Astrocyte (in vitro differentiated cells and primary cell): Measurements from ENCODE around the gene SEMA7A. TPM values are rescaled to one million over a fixed set of nuclear protein-coding genes. Genes with fewer than 3 reads are reported as not detected.
A peak's percentile ranks its signal among the peaks of the same experiment; 100 is the strongest.

Experiments used
- DNase-seq: peaks from one replicate; pipeline ENCODE4 v3.0.0-alpha.2; 2010; ENCODE audit warnings: low read depth
- FAIRE-seq: peaks from 2 replicates; lab custom pipeline; 2011; peaks lifted over from hg19 to GRCh38; lab: Jason Lieb, UNC
- H2AFZ ChIP-seq: 2 replicates; pipeline ENCODE4 v1.6.0; 2012; ENCODE audit warnings: low read depth, low read length, inconsistent platforms
- H3K27ac ChIP-seq: 2 replicates; pipeline ENCODE4 v1.5.1; 2011; ENCODE audit warnings: low read depth, low read length, inconsistent platforms
- H3K27me3 ChIP-seq: 2 replicates; pipeline ENCODE4 v1.6.0; 2011; ENCODE audit warnings: low read length, inconsistent platforms; ENCODE audit not compliant: insufficient read depth
- H3K36me3 ChIP-seq: 2 replicates; pipeline ENCODE4 v1.5.1; 2011; ENCODE audit warnings: low read length, inconsistent platforms; ENCODE audit not compliant: insufficient read depth
- H3K4me1 ChIP-seq: 2 replicates; pipeline ENCODE4 v1.5.1; 2011; ENCODE audit warnings: low read length, inconsistent platforms; ENCODE audit not compliant: insufficient read depth
- H3K4me2 ChIP-seq: 2 replicates; pipeline ENCODE4 v1.6.0; 2012; ENCODE audit warnings: low read length, inconsistent platforms
- H3K4me3 ChIP-seq: 2 replicates; pipeline ENCODE4 v1.5.1; 2011; ENCODE audit warnings: low read depth, mild to moderate bottlenecking, low read length, inconsistent platforms; ENCODE audit not compliant: insufficient read depth
- H3K79me2 ChIP-seq: 2 replicates; pipeline ENCODE4 v1.6.0; 2012; ENCODE audit warnings: mild to moderate bottlenecking, low read length, inconsistent platforms; ENCODE audit not compliant: insufficient read depth
- H3K9ac ChIP-seq: 2 replicates; pipeline ENCODE4 v1.6.0; 2012; ENCODE audit warnings: mild to moderate bottlenecking, low read length, inconsistent platforms
- H3K9me3 ChIP-seq: 2 replicates; pipeline ENCODE4 v1.5.1; 2012; ENCODE audit warnings: low read depth, mild to moderate bottlenecking, low read length, inconsistent platforms; ENCODE audit not compliant: insufficient read depth
- H4K20me1 ChIP-seq: 2 replicates; pipeline ENCODE4 v1.6.0; 2012; ENCODE audit warnings: low read length, inconsistent platforms; ENCODE audit not compliant: insufficient read depth
- H3K27ac Mint-ChIP-seq: one replicate; pipeline ENCODE4 v1.8.0; 2021; ENCODE audit warnings: mild to moderate bottlenecking, mixed read lengths; ENCODE audit not compliant: unreplicated experiment
- H3K27me3 Mint-ChIP-seq: one replicate; pipeline ENCODE4 v1.8.0; 2021; ENCODE audit warnings: low read depth, mixed read lengths; ENCODE audit not compliant: unreplicated experiment
- H3K36me3 Mint-ChIP-seq: one replicate; pipeline ENCODE4 v1.8.0; 2021; ENCODE audit warnings: low read depth, mixed read lengths; ENCODE audit not compliant: unreplicated experiment
- H3K4me1 Mint-ChIP-seq: one replicate; pipeline ENCODE4 v1.8.0; 2021; ENCODE audit warnings: low read depth, mixed read lengths; ENCODE audit not compliant: unreplicated experiment
- H3K4me3 Mint-ChIP-seq: one replicate; pipeline ENCODE4 v1.8.0; 2021; ENCODE audit warnings: mild to moderate bottlenecking, moderate library complexity, mixed read lengths; ENCODE audit not compliant: unreplicated experiment
- H3K9me3 Mint-ChIP-seq: one replicate; pipeline ENCODE4 v1.8.0; 2021; ENCODE audit warnings: mild to moderate bottlenecking, mixed read lengths; ENCODE audit not compliant: unreplicated experiment
- EZH2 ChIP-seq: IDR thresholded peaks from 2 replicates; pipeline ENCODE4 v1.6.1; 2012; ENCODE audit warnings: mild to moderate bottlenecking, low read length, inconsistent platforms; ENCODE audit not compliant: insufficient read depth
- total RNA-seq: library from RNA; stranded (reverse); gene quantifications from 2 replicates; pipeline ENCODE4 v1.2.1, GENCODE V29; 2021
- TF ChIP-seq, protein P1 (sequence below): IDR thresholded peaks from 2 replicates; pipeline ENCODE4 v1.5.1; 2011; ENCODE audit warnings: low read depth, mild to moderate bottlenecking, inconsistent platforms, low read length, moderate library complexity; ENCODE audit not compliant: insufficient read depth

SEMA7A gene
- total RNA-seq, 1 donor from 2014 or later, result 26.7 TPM

DNA sequence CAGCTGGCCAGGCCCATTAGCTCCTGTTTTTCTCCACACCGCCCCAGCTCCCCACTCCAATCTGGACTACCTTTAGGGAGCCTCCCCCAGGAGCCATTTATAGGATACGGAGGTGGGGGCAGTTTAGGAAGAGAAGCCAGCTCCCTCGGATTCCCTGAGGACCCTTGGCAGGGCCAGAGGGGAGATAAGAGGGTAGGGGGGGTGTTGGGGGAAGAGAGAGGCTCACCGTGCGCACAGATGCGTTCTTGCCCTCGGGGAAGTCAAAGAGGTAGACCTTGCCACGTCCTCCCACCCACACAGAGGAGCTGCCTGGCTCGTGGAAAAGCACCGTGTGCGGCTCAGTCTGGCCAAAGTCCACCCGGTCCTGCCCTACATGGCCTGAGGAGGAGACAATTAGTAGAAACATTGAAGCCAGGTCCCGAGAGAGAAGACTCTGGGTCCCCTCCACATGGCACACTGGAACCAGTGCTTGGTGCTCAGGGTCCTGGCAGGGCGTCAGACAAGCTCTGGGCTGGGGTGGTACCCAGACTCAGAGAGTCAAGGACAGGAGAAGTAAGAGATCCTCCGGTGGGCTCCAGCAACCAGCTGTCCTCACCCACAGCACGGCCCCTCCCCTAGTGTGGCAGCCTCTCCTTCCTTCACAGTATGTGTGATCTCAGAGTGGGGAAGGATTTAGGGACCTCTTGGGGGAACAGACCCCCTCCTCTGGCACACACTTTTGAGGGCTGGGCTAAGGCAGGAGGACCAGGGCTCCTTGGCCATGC is 15.0 kb downstream of the SEMA7A start:
- peak overlapping the region; percentile 40 for H3K27ac ChIP-seq
- Mint-ChIP-seq H3K4me3 (no peak overlapping the region), H3K27me3 (no peaks in the 10 kb centered on the region), H3K27ac (no peak overlapping the region), H3K9me3 (no peaks in the 10 kb centered on the region), H3K36me3 (peaks cover 18% of the 10 kb centered on the region), H3K4me1 (peaks cover 42% of the 10 kb centered on the region)
- H3K36me3 ChIP-seq, result peaks cover 30% of the 10 kb centered on the region
- H4K20me1 ChIP-seq, result peaks cover 88% of the 10 kb centered on the region
- peaks cover 100% of the 10 kb centered on the region for H3K79me2 ChIP-seq
- H3K4me1 ChIP-seq, result peaks cover 90% of the 10 kb centered on the region
- DNase-seq (no peak), FAIRE-seq (no peak)
- peak overlapping the region; percentile 78 for H3K4me2 ChIP-seq
- H2AFZ ChIP-seq, result no peak overlapping the region
- no peaks in the 10 kb centered on the region for H3K9me3 ChIP-seq
- H3K4me3 ChIP-seq, result no peak overlapping the region
- peak overlapping the region; percentile 18 for H3K9ac ChIP-seq
- no peak for TF ChIP-seq EZH2
- TF ChIP-seq, protein P1, sequence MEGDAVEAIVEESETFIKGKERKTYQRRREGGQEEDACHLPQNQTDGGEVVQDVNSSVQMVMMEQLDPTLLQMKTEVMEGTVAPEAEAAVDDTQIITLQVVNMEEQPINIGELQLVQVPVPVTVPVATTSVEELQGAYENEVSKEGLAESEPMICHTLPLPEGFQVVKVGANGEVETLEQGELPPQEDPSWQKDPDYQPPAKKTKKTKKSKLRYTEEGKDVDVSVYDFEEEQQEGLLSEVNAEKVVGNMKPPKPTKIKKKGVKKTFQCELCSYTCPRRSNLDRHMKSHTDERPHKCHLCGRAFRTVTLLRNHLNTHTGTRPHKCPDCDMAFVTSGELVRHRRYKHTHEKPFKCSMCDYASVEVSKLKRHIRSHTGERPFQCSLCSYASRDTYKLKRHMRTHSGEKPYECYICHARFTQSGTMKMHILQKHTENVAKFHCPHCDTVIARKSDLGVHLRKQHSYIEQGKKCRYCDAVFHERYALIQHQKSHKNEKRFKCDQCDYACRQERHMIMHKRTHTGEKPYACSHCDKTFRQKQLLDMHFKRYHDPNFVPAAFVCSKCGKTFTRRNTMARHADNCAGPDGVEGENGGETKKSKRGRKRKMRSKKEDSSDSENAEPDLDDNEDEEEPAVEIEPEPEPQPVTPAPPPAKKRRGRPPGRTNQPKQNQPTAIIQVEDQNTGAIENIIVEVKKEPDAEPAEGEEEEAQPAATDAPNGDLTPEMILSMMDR, result no peak
- no peaks in the 10 kb centered on the region for H3K27me3 ChIP-seq

DNA sequence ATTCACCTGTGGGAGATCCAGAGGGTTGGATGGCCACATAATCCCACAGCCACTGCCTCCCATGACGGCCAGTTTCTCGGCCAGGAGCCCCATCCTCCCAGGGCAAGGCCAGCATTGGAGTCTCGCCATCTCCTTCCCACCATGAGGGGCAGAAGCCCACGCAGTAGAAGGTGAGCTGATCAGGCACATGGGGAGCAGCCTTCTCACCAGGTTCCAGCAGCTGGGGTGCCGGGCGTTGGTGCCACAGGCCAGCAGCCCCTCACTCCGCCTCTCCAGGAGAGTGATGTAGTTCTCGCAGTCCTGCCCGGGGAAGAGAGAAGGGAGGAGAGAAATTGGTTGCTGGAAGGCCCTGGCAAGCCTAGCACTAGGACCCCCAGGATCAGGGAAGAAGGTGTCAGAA is 16.1 kb downstream of the SEMA7A start:
- TF ChIP-seq, protein P1, result no peak
- TF ChIP-seq EZH2, result no peak
- Histone ChIP-seq H3K4me2 (peak overlapping the region; percentile 36), H3K36me3 (peaks cover 41% of the 10 kb centered on the region), H3K9me3 (no peaks in the 10 kb centered on the region), H3K27ac (peak overlapping the region; percentile 32), H3K4me3 (no peak overlapping the region), H4K20me1 (peaks cover 85% of the 10 kb centered on the region), H3K79me2 (peaks cover 100% of the 10 kb centered on the region), H2AFZ (no peak overlapping the region), H3K27me3 (no peaks in the 10 kb centered on the region), H3K9ac (peak overlapping the region; percentile 18), H3K4me1 (peaks cover 79% of the 10 kb centered on the region)
- FAIRE-seq (no peak), DNase-seq (no peak)
- Mint-ChIP-seq H3K4me3 (no peak overlapping the region), H3K27ac (no peak overlapping the region), H3K27me3 (peaks cover 5% of the 10 kb centered on the region), H3K9me3 (no peaks in the 10 kb centered on the region), H3K4me1 (peaks cover 32% of the 10 kb centered on the region), H3K36me3 (peaks cover 24% of the 10 kb centered on the region)

DNA sequence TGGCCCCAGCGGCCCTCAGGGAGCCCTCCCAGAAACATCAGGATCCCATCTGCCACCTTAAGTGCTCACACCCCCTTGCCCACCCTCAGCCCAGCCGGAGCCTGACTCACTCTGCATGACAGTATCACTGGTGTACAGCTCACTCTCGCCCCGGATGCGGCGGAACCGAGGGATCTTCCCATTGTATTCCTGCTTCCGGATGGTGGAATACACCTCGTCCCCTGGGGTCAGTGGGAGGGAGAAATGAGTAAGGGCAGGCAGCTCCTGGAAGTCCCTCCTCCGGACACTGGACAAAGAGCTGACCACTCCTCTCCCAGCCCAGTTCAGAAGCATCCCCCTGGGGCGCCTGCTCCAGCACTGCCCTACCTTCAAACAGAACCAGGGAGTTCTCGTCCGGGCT is 16.5 kb downstream of the SEMA7A start:
- H3K4me3 Mint-ChIP-seq, result no peak overlapping the region
- DNase-seq (peak; percentile 73), FAIRE-seq (no peak)
- H3K27me3 Mint-ChIP-seq, result peaks cover 5% of the 10 kb centered on the region
- H3K4me3 ChIP-seq, result no peak overlapping the region
- peaks cover 28% of the 10 kb centered on the region for H3K4me1 Mint-ChIP-seq
- peaks cover 24% of the 10 kb centered on the region for H3K36me3 Mint-ChIP-seq
- H3K36me3 ChIP-seq, result peaks cover 44% of the 10 kb centered on the region
- no peak for TF ChIP-seq EZH2
- TF ChIP-seq, protein P1, result no peak
- peaks cover 99% of the 10 kb centered on the region for H3K79me2 ChIP-seq
- no peaks in the 10 kb centered on the region for H3K9me3 ChIP-seq
- peaks cover 74% of the 10 kb centered on the region for H3K4me1 ChIP-seq
- H3K27ac Mint-ChIP-seq, result no peak overlapping the region
- H3K27ac ChIP-seq, result peak overlapping the region; percentile 32
- peak overlapping the region; percentile 36 for H3K4me2 ChIP-seq
- peaks cover 81% of the 10 kb centered on the region for H4K20me1 ChIP-seq
- no peaks in the 10 kb centered on the region for H3K27me3 ChIP-seq
- H3K9ac ChIP-seq, result peak overlapping the region; percentile 18
- H3K9me3 Mint-ChIP-seq, result no peaks in the 10 kb centered on the region
- no peak overlapping the region for H2AFZ ChIP-seq
